AML-193 (cell line): ENCODE data around the gene ATP5PO.
"Not testable (repeated sequence)": the region's sequence is repeated elsewhere in the genome, so short reads cannot be mapped to it uniquely, and the experiment has no call there.

Experiments
- DNase-seq, 2 experiments: peaks; one replicate each; lab custom pipeline; 2025; lab: John Stamatoyannopoulos, UW

Gene ATP5PO

DNA sequence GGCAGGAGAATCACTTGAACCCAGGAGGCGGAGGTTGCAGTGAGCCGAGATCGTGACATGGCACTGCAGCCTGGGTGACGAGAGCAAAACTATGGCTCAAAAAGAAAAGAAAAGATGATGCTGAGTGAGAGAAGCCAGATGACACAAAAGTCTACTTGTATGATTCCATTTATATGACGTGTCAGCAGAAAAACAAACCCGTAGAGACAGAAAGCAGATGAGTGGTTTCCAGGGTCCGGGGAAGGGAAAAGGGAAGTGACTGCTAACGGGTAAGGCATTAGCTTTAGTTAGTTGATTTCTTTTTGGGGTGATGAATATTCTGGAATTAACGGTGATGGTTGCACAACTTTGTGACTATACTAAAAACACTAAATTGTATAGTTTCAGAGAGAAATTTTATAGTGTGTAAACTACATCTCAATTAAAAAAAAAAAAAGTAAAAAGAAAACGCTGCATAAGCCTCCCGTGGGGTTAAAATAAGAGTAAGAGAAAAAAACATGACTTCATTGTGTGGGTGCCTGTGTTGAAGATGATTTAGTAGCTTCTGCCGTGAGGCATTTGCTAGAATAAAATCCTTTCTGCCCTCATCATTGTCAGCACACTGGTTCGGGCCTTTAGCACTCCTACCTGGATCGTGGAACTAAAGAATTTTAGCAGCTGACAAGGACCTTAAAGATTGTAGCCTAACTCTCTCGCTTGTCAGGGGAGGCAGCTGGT lies 24.7 kb upstream of the ATP5PO start:
- DNase-seq: no peak

GRCh38 chr21:33939226-33939625 lies 23.6 kb upstream of the ATP5PO start:
- DNase-seq: no peak

DNA sequence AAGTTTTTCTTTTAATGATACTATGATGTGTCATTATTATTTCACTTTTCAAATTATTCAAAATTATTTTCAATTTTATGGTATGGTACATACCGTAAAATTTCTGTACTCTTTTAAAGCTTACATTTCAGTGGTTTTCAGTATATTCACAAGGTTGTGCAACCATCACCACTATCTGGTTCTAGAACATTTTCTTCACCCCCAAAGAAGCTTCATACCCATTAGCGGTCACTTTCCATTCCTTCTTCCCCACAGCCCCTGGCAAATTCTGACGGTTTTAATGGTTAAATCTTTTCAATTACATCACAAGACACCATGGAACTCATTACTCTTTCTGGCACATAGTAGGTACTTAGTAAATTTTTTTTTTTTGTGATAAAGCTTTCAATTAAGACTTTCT lies 22.8 kb upstream of the ATP5PO start:
- no peak for DNase-seq

DNA sequence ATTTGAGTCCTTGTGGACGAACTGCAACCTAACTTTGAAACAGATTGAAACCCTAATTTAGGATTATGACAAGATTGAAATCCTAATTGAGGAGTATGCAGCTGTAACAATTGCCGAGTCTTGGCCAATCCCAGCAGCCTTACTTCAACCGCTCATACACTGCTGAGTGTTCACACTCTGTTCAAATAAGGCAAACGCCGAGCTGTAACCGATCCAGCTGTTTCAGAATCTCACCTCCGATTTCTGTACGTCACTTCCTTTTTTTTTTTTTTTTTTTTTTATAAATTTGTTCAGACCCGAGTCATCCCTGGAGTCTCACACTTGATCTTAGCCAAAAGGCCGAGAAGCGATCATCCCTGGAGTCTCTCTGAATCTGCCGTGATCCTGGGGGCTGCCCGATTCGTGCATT lies 22.3 kb upstream of the ATP5PO start:
- no peak for DNase-seq

DNA sequence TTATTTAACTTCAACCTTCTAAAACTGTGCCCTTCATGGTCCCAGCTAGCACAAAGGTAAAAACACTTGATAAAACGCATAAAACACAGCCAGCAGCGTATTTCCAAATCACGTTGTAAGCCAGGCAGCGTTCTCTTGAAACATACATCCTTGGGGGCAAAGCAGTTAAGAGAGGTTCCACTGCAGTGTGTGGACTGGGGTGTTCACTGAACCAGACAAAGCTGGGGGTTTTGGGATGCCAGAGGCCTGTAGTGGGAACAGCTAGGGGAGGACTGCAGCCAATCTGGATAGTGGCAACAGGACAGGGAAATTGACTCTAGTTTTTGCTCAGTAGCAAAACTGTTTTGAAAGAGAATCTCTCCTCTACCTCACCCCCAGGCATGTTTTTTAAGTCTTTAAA lies 21.5 kb upstream of the ATP5PO start:
- peak; percentile 37 to 45 for DNase-seq

DNA sequence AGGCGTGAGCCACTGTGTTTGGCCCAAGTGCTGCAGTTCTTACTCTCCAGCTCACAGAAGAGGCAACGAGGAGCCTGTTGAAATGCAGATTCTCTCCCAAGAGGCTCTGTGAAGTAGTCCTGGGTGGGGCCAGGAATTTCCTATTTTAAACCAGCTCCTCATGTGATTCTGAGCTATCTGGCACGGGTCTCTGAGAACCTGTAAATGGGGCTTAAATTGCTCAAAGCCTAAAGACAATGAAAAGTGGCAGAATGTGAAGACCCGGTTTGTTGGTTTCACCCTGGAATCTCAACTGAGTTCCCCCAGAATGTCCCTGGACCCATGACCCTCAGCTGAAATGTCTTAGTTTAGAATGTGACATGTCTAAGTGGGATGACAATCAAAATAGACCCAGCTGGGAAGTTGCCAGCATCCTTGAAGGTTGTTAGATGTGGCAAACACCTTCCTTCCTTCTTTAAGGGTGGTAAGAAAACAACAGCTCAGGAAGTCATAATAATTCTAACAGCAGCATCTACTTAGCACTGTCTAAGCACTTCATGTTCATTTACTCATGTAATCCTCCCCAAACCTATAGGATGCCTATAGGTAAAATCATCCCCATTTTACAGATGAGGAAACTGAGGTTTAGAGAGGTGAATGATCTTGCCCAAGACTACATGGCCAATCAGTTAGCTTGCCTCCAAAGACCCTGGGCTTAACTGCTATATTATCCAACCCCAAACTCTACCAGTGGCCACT lies 20.9 kb upstream of the ATP5PO start:
- peak; percentile 10 to 22 for DNase-seq

GRCh38 chr21:33932731-33933130 lies 17.1 kb upstream of the ATP5PO start:
- DNase-seq: no peak

DNA sequence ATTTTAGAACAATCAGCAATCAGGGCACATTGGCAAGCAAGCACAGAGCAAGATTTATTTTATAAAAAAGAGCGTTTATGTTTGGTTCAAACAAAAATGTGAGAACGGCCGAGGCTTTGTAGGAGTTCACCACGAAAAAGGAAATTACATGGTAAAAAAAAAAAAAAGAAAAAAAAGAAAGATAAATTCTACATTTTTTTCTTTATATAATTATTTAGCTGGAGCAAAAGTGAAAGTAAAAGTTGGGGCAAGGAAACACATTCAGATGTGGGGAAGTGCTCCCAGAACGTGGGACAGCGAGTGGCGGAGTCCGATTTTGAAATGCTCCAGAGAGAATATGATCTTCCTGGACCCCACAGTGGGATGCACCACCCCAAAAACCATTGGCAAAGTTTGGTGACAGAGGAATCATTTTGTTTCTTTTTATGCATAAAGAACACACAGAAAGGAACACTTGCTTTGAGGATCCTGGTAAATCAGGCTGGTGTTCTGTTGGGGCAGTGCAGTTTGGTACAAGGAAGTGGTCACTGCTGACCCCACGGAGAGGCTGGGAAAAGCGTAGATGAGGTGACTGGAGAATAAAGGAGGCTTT lies 16.3 kb upstream of the ATP5PO start:
- DNase-seq: peak in 1 of 2 experiments; percentile 13

GRCh38 chr21:33931052-33931798 lies 15.6 kb upstream of the ATP5PO start:
- peak in 1 of 2 experiments; percentile 44 for DNase-seq

DNA sequence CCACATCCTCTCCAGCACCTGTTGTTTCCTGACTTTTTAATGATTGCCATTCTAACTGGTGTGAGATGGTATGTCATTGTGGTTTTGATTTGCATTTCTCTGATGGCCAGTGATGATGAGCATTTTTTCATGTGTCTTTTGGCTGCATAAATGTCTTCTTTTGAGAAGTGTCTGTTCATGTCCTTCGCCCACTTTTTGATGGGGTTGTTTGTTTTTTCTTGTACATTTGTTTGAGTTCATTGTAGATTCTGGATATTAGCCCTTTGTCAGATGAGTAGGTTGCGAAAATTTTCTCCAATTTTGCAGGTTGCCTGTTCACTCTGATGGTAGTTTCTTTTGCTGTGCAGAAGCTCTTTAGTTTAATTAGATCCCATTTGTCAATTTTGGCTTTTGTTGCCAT lies 10.6 kb upstream of the ATP5PO start:
- DNase-seq: not testable (repeated sequence)

GRCh38 chr21:33924766-33925100 lies 9.1 kb upstream of the ATP5PO start:
- DNase-seq: no peak

DNA sequence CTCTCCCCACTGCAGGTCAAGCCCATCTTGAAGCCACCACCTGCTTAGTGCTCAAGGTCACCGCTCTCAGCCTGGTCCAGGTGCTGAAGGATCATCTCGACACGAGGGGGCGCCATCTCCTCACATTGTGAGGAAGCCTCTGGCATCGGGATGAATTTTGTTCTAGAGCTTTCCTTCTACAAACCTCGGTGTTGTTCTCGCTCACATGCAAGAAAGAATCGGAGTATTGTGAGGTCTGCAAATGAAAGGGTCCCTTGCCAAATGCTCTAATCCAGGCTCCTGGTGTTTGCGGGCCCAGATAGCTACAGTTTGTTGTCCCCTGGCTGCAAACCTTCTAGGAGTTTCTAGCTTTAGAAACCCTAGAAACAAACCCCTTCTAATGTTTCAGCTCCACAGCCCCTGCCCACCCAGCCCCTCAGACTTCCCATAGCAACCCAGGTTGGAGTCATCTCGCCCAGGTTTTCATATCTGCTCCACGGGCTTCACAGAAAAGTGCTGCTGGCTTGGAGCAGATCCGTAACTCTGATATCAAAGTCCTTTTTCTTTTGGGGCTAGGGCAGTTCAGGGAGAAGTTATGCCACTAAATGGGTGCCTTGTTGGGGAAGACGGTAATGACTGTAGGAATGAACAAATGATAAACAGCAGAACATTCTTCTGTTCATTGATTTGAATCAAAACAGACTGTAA lies 8.6 kb upstream of the ATP5PO start:
- DNase-seq: peak; percentile 72 to 80

GRCh38 chr21:33917421-33917820 lies 1.8 kb upstream of the ATP5PO start:
- no peak for DNase-seq

- no peak for DNase-seq
These were observed 580 bp upstream of the ATP5PO start for GRCh38 chr21:33916200-33916567.

GRCh38 chr21:33914188-33914587 lies 1.4 kb downstream of the ATP5PO start:
- no peak for DNase-seq

DNA sequence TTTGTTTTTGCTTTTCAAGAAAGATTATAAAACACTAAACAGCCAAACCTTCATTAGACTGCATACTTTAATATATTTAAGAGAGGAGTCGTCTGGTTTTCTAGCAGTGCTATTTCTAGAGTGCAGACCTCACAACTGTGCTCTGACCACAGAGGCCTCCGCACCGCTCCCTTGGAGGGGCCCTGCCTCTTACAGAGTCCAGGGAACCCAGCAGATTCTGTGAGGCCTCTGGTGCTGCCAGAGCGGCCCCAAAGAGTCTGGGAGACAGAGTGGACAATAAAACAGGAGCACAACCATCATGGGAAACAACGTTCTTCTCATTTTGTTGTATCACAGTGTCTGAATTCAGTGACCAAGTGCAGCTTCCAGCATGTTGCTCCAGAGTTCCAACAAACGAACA lies 5.8 kb downstream of the ATP5PO start:
- DNase-seq: no peak

DNA sequence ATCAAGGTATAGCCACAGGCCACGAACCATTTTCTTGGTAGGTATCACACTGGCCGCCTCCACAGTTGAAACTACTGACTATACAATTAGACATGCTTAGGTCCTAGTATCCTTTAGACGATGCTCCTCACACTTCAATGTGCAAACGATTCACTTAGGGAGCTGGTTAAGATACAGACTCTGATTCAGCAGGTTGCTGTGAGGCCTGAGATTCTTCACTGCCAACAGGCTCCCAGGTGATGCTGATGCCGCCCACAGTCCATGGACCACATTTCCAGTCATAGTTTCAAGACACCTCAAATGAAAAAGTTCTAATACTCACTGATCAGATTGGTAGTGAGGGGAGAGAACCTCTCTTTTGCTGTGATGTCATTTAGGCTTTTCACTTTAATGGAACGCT lies 6.8 kb downstream of the ATP5PO start:
- no peak for DNase-seq

- DNase-seq: no peak
These were observed 11.6 kb downstream of the ATP5PO start for GRCh38 chr21:33904041-33904440.

- no peak for DNase-seq
These were observed 13.3 kb downstream of the ATP5PO start for GRCh38 chr21:33902349-33902748.

GRCh38 chr21:33901412-33902288 lies 14.0 kb downstream of the ATP5PO start:
- DNase-seq: peak; percentile 6 to 28

GRCh38 chr21:33899199-33899598 lies 16.4 kb downstream of the ATP5PO start:
- no peak for DNase-seq
